Measurements from ENCODE around the gene SMARCA1. TPM values are rescaled to one million over a fixed set of nuclear protein-coding genes. Genes with fewer than 3 reads are reported as not detected.
"Not testable (repeated sequence)": the region's sequence is repeated elsewhere in the genome, so short reads cannot be mapped to it uniquely, and the experiment has no call there.

Gene SMARCA1
- total RNA-seq, 1 donor from 2014 or later, result 26.8 TPM

GRCh38 chrX:129556806-129557315 is 33.6 kb upstream of the SMARCA1 start:
- Histone ChIP-seq H3K9me3 (no peaks in the 10 kb centered on the region), H3K4me1 (no peaks in the 10 kb centered on the region), H3K27me3 (no peaks in the 10 kb centered on the region), H3K4me3 (no peak overlapping the region), H3K36me3 (peaks cover 0 to 13% of the 10 kb centered on the region in 2 donors), H3K27ac (no peak overlapping the region)
- DNase-seq (ENCODE audit: extremely low spot score in 2 of 2), result no peak
- intact Hi-C loops (cut with DNase I), result no loop called here
- TF ChIP-seq POLR2AphosphoS5 (IDR thresholded peaks at IDR 0.05; ENCODE audit: insufficient read depth in 1 of 2, low read depth in 1 of 2), result no peak
- no peak for TF ChIP-seq POLR2A (IDR thresholded peaks at IDR 0.05)
- no peak for TF ChIP-seq CTCF (IDR thresholded peaks at IDR 0.05)

- H3K4me3 ChIP-seq; H3K36me3 ChIP-seq; H3K27ac ChIP-seq; H3K27me3 ChIP-seq; H3K9me3 ChIP-seq; DNase-seq (ENCODE audit: extremely low spot score in 2 of 2); intact Hi-C loops (cut with DNase I); H3K4me1 ChIP-seq: not testable (repeated sequence)
Measured at GRCh38 chrX:129554816-129555215, 31.5 kb upstream of the SMARCA1 start.

GRCh38 chrX:129553619-129554288 is 30.5 kb upstream of the SMARCA1 start:
- H3K27ac ChIP-seq, result no peak overlapping the region
- TF ChIP-seq CTCF (IDR thresholded peaks at IDR 0.05), result no peak
- no peak for TF ChIP-seq POLR2AphosphoS5 (IDR thresholded peaks at IDR 0.05; ENCODE audit: insufficient read depth in 1 of 2, low read depth in 1 of 2)
- TF ChIP-seq POLR2A (IDR thresholded peaks at IDR 0.05), result no peak
- no peaks in the 10 kb centered on the region for H3K36me3 ChIP-seq
- H3K4me3 ChIP-seq, result no peak overlapping the region
- no peaks in the 10 kb centered on the region for H3K27me3 ChIP-seq
- no peaks in the 10 kb centered on the region for H3K9me3 ChIP-seq
- no peak for DNase-seq (ENCODE audit: extremely low spot score in 2 of 2)
- no peaks in the 10 kb centered on the region for H3K4me1 ChIP-seq
- intact Hi-C loops (cut with DNase I), result no loop called here

- no peaks in the 10 kb centered on the region for H3K4me1 ChIP-seq
Measured at GRCh38 chrX:129549124-129549523, 25.8 kb upstream of the SMARCA1 start.

GRCh38 chrX:129545408-129545807 is 22.1 kb upstream of the SMARCA1 start:
- Histone ChIP-seq H3K4me1 (no peaks in the 10 kb centered on the region), H3K9me3 (no peaks in the 10 kb centered on the region), H3K27me3 (no peaks in the 10 kb centered on the region), H3K4me3 (no peak overlapping the region), H3K36me3 (no peaks in the 10 kb centered on the region), H3K27ac (no peak overlapping the region)
- no peak for TF ChIP-seq POLR2AphosphoS5 (IDR thresholded peaks at IDR 0.05; ENCODE audit: insufficient read depth in 1 of 2, low read depth in 1 of 2)
- TF ChIP-seq POLR2A (IDR thresholded peaks at IDR 0.05), result no peak
- TF ChIP-seq CTCF (IDR thresholded peaks at IDR 0.05), result no peak
- no peak for DNase-seq (ENCODE audit: extremely low spot score in 2 of 2)
- intact Hi-C loops (cut with DNase I), result no loop called here

More at GRCh38 chrX:129549124-129549523, 25.8 kb upstream of the SMARCA1 start:
- Histone ChIP-seq H3K9me3 (no peaks in the 10 kb centered on the region), H3K27me3 (no peaks in the 10 kb centered on the region), H3K27ac (no peak overlapping the region), H3K36me3 (no peaks in the 10 kb centered on the region), H3K4me3 (no peak overlapping the region)
- DNase-seq (ENCODE audit: extremely low spot score in 2 of 2), result no peak
- intact Hi-C loops (cut with DNase I), result no loop called here
- no peak for TF ChIP-seq POLR2AphosphoS5 (IDR thresholded peaks at IDR 0.05; ENCODE audit: insufficient read depth in 1 of 2, low read depth in 1 of 2)
- no peak for TF ChIP-seq CTCF (IDR thresholded peaks at IDR 0.05)
- TF ChIP-seq POLR2A (IDR thresholded peaks at IDR 0.05), result no peak

Measured in vagina (tissue), 2 donors.